Measurements from ENCODE around the gene PDIA2. TPM values are rescaled to one million over a fixed set of nuclear protein-coding genes. Genes with fewer than 3 reads are reported as not detected.
A peak's percentile ranks its signal among the peaks of the same experiment; 100 is the strongest.

Gene PDIA2, protein sequence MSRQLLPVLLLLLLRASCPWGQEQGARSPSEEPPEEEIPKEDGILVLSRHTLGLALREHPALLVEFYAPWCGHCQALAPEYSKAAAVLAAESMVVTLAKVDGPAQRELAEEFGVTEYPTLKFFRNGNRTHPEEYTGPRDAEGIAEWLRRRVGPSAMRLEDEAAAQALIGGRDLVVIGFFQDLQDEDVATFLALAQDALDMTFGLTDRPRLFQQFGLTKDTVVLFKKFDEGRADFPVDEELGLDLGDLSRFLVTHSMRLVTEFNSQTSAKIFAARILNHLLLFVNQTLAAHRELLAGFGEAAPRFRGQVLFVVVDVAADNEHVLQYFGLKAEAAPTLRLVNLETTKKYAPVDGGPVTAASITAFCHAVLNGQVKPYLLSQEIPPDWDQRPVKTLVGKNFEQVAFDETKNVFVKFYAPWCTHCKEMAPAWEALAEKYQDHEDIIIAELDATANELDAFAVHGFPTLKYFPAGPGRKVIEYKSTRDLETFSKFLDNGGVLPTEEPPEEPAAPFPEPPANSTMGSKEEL
- polyA plus RNA-seq (2011; rRNA removed) (0.21 and 0.45 TPM in 2 replicates), polyA plus RNA-seq (2017; fragmentation: RNase III; extraction: RNeasy Plus Mini Kit Qiagen cat#74134 plus additional on column Dnase treatment) (0.42 to 0.82 TPM (median 0.52 TPM) in 3 replicates), polyA minus RNA-seq (2011; rRNA and poly(A)+ RNA removed) (0.15 TPM in 1 of 2 replicates, not detected in the other)
- 0.35 and 0.46 TPM in 2 replicates for polyA plus RNA-seq (2012; cell fraction: cytosol; rRNA removed)
- 4.7 and 5.2 TPM in 2 replicates for polyA plus RNA-seq (2012; cell fraction: nucleus; rRNA removed)

DNA sequence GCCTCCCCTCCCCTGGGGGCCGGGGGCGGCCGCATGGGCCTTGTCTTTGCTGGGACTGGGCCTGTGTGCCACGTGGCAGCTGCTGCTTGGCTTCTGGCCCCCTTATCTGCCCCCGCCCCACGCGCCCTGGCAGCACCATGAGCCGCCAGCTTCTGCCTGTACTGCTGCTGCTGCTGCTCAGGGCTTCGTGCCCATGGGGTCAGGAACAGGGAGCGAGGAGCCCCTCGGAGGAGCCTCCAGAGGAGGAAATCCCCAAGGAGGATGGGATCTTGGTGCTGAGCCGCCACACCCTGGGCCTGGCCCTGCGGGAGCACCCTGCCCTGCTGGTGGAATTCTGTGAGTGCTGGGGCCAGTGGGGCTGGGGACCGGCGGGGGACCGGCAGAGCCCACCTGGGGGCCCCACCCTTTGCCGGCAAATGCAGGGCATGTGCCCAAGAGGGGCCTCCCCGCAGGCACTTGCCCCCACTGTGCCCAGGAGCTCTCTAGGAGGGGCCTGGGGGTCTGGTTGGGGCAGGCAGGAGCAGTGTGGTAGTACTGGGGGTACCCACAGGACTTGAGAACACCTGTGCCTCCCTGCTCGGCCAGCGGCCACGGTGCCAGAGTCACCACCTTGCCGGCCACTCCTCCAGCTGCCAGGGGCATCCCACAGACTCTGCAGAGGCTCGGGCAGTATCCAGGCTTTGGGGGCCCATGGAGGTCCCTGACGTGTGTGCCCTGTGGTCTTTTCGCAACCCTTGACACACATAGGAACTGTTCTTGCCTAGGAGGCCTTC, at the start of gene PDIA2:
TSS of gene PDIA2 (plus strand) at position 132 of the 773 bp plus-strand sequence. CDS start at position 138, 6 bp downstream.
- FAIRE-seq (no peak), ATAC-seq (peak in 1 of 2 experiments; percentile 6; a peak in 2 of 6 replicates), DNase-seq (ENCODE audit: low read depth in 1 of 2, low spot score in 1 of 2) (no peak)
- ChIA-PET CTCF (no interaction called here), POLR2A (no interaction called here)
- no peaks in the 10 kb centered on the region for H3K9me3 ChIP-seq
- peaks cover 8% of the 10 kb centered on the region; the same call in 1 of the 3 replicates for H3K4me1 ChIP-seq
- H3K27ac ChIP-seq, result no peak within 1 kb of the TSS
- TF ChIP-seq KDM5A (IDR thresholded peaks at IDR 0.05) (no peak), MAZ (IDR thresholded peaks at IDR 0.05; ENCODE audit: borderline replicate concordance, low read depth, low read length) (no peak), POLR2AphosphoS2 (conservative IDR thresholded peaks at IDR 0.05; ENCODE audit: low read length) (no peak), CEBPB (IDR thresholded peaks at IDR 0.05) (no peak), HEYL (CRISPR knock-in tag; IDR thresholded peaks at IDR 0.05) (no peak), CBX2 (IDR thresholded peaks at IDR 0.05; ENCODE audit: borderline replicate concordance, low read depth) (no peak), HOXB5 (CRISPR knock-in tag; IDR thresholded peaks at IDR 0.05) (no peak), ZC3H11A (IDR thresholded peaks at IDR 0.05) (no peak), MAFK (IDR thresholded peaks at IDR 0.05; ENCODE audit: partially characterized antibody) (no peak), E2F6 (IDR thresholded peaks at IDR 0.05; ENCODE audit: borderline replicate concordance, low read depth) (no peak), SMC3 (IDR thresholded peaks at IDR 0.05) (no peak)
- TF ChIP-seq, protein P1, sequence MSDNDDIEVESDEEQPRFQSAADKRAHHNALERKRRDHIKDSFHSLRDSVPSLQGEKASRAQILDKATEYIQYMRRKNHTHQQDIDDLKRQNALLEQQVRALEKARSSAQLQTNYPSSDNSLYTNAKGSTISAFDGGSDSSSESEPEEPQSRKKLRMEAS (IDR thresholded peaks at IDR 0.05), result no peak
- H3K4me2 ChIP-seq, result no peak within 1 kb of the TSS
- H3K4me3 ChIP-seq, result no peak within 1 kb of the TSS
- 84% methylated on average over 9 of the region's 25 CpGs for WGBS (ENCODE audit: missing lambda C conversion rate)

GRCh38 chr16:234468-235305, 48.3 kb upstream of the PDIA2 start, which contains the start of gene FAM234A:
TSS of gene FAM234A (plus strand) at chr16:234821. CDS start at chr16:254414, 19,593 bp downstream.
- POLR2A ChIA-PET, result interaction anchor here (0.6 to 2.5 kb wide), 8 partner anchors 9 to 182 kb away, joined by 3 to 11 read pairs (median 5); partner anchors contain the start of genes AXIN1, DECR2 and POLR3K
- peak within 1 kb of the TSS; percentile 84 for H3K4me2 ChIP-seq
- WGBS (ENCODE audit: missing lambda C conversion rate), result 3% methylated on average over 67 of the region's 85 CpGs
- peak; percentile 91 to 95 for DNase-seq (ENCODE audit: low read depth in 1 of 2, low spot score in 1 of 2)
- ATAC-seq, result peak; percentile 88 to 91
- H3K4me1 ChIP-seq, result 0 out of 3 replicates have a peak, but pooled peaks cover 2% of the 10 kb centered on the region
- peak within 1 kb of the TSS; percentile 78 for H3K4me3 ChIP-seq
- CTCF ChIA-PET, result interaction anchor here (0.6 to 3.2 kb wide), 12 partner anchors 10 to 383 kb away, joined by 3 to 20 read pairs (median 4); partner anchors contain the start of genes AXIN1 and HBQ1
- no peaks in the 10 kb centered on the region for H3K9me3 ChIP-seq
- FAIRE-seq, result no peak
- peak within 1 kb of the TSS; percentile 93 to 96 for H3K27ac ChIP-seq
- no peak for TF ChIP-seq ZSCAN20 (CRISPR knock-in tag; IDR thresholded peaks at IDR 0.05)
- TF ChIP-seq HOXB5 (CRISPR knock-in tag; IDR thresholded peaks at IDR 0.05), result no peak
- TF ChIP-seq, protein P2, sequence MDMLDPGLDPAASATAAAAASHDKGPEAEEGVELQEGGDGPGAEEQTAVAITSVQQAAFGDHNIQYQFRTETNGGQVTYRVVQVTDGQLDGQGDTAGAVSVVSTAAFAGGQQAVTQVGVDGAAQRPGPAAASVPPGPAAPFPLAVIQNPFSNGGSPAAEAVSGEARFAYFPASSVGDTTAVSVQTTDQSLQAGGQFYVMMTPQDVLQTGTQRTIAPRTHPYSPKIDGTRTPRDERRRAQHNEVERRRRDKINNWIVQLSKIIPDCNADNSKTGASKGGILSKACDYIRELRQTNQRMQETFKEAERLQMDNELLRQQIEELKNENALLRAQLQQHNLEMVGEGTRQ (IDR thresholded peaks at IDR 0.05), result 0 out of 2 replicates have a peak, but pooled peaks have one; percentile 12
- no peak for TF ChIP-seq SREBF2 (IDR thresholded peaks at IDR 0.05)
- peak; percentile 91 for TF ChIP-seq E2F6 (IDR thresholded peaks at IDR 0.05; ENCODE audit: borderline replicate concordance, low read depth)
- no peak; the same call in 1 of the 2 replicates for TF ChIP-seq MYC (IDR thresholded peaks at IDR 0.05; ENCODE audit: borderline replicate concordance, low read length)
- TF ChIP-seq NR3C1 (IDR thresholded peaks at IDR 0.05), result no peak
- TF ChIP-seq ESRRA (IDR thresholded peaks at IDR 0.05; ENCODE audit: borderline replicate concordance, low read length), result no peak
- no peak for TF ChIP-seq CBX8 (IDR thresholded peaks at IDR 0.05)
- 0 out of 2 replicates have a peak, but pooled peaks have one; percentile 18 for TF ChIP-seq HMGXB4 (CRISPR knock-in tag; IDR thresholded peaks at IDR 0.05; ENCODE audit: borderline replicate concordance)
- TF ChIP-seq FOSB (CRISPR knock-in tag; IDR thresholded peaks at IDR 0.05), result no peak
- 0 out of 3 replicates have a peak, but pooled peaks have one; percentile 19 for TF ChIP-seq SMC3 (IDR thresholded peaks at IDR 0.05)
- no peak for TF ChIP-seq GATA3 (IDR thresholded peaks at IDR 0.05; ENCODE audit: borderline replicate concordance)
- TF ChIP-seq NFE2L2 (conservative IDR thresholded peaks at IDR 0.05; ENCODE audit: low read length), result no peak
- no peak for TF ChIP-seq ZFP36 (IDR thresholded peaks at IDR 0.05; ENCODE audit: borderline replicate concordance, partially characterized antibody)
- TF ChIP-seq HEYL (CRISPR knock-in tag; IDR thresholded peaks at IDR 0.05), result no peak
- peak; percentile 50; the same call in 1 of the 2 replicates for TF ChIP-seq PBX3 (IDR thresholded peaks at IDR 0.05)
- no peak for TF ChIP-seq POLR2AphosphoS2 (conservative IDR thresholded peaks at IDR 0.05; ENCODE audit: low read length)

Data from A549 (cell line).